Glomerular visceral epithelial cell (primary cell): Measurements from ENCODE around the gene NLRP14.

Source experiments
- DNase-seq: peaks from one replicate; pipeline ENCODE4 v3.0.0-alpha.2; 2016; ENCODE audit errors: extremely low spot score

The NLRP14 gene

DNA sequence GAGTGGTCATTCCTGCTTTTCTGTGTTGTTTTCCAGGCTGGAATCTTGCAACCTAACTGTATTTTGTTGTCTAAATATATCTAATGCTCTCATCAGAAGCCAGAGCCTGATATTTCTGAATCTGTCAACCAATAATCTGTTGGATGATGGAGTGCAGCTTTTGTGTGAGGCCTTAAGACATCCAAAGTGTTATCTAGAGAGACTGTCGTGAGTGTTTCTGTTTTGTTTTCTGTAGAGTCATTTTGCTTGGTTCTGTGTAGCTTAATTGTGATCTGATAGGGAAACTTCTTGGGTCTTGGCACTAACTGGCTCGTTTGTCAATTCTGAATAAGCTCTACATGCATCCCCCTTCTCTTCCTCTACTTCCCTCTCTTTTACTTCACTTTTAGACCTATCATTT lies 37.4 kb downstream of the NLRP14 start:
- no peak for DNase-seq

DNA sequence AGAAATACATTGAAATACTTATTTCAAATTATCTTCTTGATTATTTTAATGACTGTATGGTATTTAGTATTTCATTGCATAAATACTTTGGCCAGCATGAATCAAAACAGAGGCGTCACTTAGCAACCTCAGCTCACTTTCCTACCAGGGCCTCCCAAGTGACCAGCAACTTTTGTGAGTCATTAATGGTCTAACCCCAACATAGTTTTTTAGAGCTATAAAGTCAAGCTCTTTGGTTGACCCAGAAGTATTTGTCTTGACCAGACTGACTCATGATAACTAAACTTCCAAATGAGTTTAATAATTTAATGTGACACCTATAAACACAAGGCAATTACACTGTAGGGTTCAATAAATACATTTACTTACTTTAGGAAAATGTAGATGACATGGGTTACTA lies 40.6 kb downstream of the NLRP14 start:
- DNase-seq = peak; percentile 28

- no peak for DNase-seq
These were observed 42.3 kb downstream of the NLRP14 start for GRCh38 chr11:7062534-7062933.

- no peak for DNase-seq
These were observed 52.2 kb downstream of the NLRP14 start for GRCh38 chr11:7072401-7073028.

DNA sequence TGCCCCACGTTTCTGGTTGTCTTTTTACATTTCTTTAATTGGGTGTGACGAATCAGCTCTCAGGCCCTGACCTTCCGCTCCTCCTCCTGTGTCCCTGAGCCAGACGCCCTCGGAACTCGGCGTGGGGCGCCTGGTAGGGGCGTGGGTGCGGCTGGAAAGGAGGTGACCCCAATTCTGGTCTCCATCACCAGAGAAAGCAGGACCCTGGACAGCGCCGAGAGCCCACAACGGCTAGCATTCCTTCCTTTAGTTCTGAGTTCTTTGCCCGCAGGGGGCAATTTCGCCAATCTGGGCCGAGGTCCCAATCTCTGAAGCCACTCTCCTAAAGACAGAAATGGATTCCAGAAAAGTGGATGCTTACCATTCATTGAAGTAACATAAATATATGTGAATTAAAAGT lies 56.8 kb downstream of the NLRP14 start:
- DNase-seq = no peak

GRCh38 chr11:7079545-7080135 lies 59.4 kb downstream of the NLRP14 start:
- no peak for DNase-seq

DNA sequence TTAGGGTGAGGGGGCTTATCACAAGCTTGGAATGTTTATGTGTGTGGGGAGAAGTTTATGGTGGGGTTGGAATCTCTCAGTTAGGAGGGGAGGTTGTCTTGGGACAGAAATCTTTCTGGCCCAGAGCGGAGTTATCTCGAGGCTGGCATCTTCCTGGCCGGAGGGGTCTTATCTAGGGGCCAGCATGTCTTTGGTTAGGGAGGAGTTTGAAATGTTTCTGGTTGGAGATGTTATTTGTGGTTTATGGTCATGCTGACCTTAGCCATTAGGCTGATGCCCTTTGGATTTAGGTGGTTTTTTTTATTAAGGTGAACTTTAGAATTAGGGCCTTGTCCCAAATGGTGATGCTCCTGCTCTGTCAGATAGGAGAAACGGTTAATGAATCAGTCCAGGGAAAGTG lies 60.6 kb downstream of the NLRP14 start:
- DNase-seq = no peak

- no peak for DNase-seq
These were observed 61.2 kb downstream of the NLRP14 start for GRCh38 chr11:7081441-7081840.

GRCh38 chr11:7088921-7089320 lies 68.6 kb downstream of the NLRP14 start, which contains the start of gene RBMXL2:
Gene RBMXL2, plus strand, starts transcription at chr11:7088998. Its CDS starts 123 bp downstream, at chr11:7089121.
- no peak for DNase-seq

DNA sequence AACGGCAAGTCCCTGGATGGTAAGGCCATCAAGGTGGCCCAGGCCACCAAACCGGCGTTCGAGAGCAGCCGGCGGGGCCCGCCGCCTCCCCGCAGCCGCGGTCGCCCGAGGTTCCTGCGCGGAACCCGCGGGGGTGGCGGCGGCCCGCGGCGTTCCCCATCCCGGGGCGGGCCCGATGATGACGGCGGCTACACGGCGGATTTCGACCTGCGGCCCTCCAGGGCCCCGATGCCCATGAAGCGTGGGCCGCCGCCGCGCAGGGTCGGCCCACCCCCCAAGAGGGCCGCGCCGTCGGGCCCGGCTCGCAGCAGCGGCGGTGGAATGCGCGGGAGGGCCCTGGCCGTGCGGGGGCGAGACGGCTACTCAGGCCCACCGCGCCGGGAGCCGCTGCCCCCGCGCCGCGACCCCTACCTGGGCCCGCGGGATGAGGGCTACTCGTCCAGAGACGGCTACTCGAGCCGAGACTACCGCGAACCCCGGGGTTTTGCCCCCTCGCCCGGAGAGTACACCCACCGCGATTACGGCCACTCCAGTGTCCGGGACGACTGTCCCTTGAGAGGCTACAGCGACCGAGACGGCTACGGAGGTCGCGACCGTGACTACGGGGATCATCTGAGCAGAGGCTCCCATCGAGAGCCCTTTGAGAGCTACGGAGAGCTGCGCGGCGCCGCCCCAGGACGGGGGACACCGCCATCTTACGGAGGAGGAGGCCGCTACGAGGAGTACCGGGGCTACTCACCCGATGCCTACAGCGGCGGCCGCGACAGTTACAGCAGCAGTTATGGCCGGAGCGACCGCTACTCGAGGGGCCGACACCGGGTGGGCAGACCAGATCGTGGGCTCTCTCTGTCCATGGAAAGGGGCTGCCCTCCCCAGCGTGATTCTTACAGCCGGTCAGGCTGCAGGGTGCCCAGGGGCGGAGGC lies 69.3 kb downstream of the NLRP14 start:
- DNase-seq = no peak

DNA sequence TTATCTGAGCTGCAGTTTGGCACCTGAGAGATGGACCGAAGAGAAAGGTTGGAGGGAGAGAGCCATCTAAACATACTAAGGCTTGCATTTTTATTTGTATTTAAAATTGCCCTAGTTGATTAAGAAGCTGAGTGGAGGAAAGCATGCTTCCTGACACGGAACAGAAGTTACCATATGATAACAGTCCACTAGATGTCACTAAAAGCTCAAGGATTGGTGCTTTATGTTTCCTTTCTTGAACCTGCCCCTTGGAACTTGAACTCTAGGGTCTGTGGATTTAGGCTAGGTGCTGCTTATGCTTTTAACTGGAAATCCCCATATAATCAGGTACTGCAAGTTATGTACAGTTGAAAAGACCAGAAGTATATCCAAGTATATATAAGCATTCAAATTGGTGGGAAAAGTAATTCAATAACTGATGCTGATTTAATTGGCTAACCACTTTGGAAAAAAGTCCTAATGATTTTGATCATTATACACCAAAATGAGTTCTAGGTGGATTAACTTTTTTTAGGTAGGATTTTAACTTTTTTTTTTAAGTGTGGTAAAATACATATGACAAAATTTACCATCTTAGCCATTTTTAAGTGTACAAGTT lies 78.1 kb downstream of the NLRP14 start:
- DNase-seq = peak; percentile 35

DNA sequence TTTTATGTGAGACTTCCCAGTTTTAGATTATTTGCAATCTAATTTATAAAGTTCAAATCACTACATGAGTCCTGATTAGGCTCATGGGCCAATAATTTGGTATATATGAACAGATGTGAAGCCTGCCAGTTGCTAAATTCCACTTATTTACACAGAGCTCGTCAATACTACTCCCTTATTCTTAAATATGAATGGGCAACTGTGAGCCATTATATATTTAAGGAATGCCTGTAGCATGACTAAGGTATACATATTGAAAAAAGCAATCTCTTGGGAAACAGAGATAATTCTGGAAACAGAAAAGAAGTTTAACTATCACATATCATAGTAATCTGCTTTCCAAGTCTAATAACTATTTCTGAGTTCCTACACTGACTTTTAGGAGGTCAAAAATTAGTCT lies 95.5 kb downstream of the NLRP14 start:
- no peak for DNase-seq

DNA sequence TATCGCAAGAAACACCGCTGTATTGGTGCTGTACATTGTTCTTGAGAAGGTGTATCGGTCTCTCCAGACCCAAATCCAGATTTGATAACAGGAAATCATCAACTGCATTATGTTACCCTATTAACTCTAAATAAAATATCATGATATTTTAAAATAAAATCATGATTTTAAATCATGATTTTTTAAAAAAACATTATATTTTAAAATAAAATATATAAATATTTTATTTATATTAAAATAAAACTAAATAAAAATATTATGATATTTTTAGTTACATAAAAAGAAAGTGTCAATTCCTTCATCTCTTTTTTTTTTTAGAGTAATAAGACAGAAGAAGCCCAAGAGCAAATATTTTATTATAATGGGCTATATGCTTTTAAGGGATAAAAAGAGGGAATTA lies 96.1 kb downstream of the NLRP14 start:
- no peak for DNase-seq
